HTR-8/SVneo (cell line): ENCODE measurements around the gene SDK1.
A peak's percentile ranks its signal among the peaks of the same experiment; 100 is the strongest.

Experiments used
- DNase-seq: peaks from one replicate; pipeline ENCODE4 v3.0.0; 2011; ENCODE audit warnings: low spot score, mixed read lengths; ENCODE audit not compliant: insufficient read length
- FAIRE-seq: peaks from 2 replicates; lab custom pipeline; 2011; peaks lifted over from hg19 to GRCh38; lab: Jason Lieb, UNC

SDK1 gene

DNA sequence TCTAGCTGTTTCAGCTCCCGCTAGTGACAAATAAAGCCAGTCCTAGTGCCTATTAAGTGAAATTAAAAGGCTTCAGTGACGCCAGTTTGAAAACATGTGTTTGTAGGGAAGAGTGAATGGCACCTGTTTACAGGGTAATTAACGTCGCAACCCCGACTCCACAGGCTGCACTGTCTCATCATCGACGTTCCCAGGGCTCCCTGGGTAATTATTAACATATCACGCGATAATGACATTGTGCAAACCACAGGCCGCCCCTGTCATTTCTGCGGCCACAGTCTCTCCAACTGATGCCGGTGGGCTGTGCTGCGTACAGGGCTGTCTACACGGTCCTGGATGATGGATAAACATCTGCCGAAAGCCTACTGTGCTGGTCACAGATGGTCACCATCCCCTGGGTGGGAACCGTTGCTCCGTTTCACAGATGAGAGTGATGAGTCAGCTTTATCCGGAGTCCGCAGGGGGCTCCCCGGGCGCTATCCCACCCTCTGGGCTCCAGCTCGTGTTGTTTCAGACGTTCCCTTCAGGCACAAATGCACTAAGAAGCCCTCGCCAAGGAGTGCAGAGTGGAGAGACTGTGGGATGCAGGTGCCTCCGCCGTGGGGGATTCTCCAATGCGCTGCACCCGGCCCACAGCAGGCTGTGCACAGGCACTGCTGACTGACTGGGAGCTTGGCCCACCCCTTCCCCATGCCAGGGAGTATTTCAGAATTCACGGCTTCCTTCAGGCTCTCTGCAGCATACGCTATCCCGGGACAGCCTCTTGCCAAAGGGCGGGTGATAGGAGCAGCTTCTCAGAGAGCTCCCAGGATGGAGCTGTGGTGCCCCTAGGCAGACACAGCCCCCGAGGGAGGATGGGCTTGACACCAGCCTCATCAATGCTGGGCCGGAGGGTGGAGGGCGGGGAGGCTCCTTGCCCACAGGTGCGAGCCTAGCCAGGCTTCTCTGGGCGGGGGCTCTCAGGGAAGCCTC is 889.2 kb downstream of the SDK1 start:
- DNase-seq (no peak), FAIRE-seq (no peak)

DNA sequence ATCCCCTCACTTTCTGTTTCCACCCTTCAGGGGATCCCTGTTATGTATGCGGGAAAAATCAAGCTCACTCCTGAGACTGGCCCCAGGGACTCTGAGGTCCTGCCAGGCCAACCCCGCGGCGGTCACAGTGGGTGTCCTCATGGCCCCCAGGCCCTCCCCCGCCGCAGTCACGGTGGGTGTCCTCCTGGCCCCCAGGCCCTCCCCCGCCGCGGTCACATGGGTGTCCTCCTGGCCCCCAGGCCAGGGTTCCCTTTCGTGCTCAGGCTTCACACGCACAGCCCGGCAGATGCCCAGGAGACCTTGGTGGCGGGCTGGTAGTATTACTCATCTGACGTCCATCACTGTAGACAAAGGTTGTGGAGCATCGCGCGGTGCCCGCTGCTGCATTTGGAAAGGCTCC is 890.0 kb downstream of the SDK1 start:
- no peak for FAIRE-seq
- DNase-seq, result no peak

DNA sequence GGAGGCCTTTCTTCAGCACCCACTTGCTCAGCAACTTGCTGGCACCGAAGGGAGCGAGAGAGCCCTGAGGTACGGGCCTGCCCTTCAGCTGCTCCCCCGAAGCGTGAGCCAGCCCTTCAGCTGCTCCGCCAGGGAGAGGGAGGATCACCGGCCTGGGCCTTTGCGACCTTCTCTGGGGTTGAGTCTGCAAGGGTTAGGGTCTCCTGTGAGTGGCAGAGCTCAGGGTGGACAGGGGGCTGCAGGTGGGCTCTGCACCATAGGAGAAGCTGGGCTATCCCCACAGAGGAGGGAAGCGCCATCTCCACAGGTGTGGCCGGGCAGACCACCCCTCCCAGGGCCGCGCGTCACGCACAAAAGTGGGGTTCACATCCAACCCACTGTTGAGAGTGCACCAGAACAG is 890.5 kb downstream of the SDK1 start:
- no peak for FAIRE-seq
- DNase-seq, result no peak

DNA sequence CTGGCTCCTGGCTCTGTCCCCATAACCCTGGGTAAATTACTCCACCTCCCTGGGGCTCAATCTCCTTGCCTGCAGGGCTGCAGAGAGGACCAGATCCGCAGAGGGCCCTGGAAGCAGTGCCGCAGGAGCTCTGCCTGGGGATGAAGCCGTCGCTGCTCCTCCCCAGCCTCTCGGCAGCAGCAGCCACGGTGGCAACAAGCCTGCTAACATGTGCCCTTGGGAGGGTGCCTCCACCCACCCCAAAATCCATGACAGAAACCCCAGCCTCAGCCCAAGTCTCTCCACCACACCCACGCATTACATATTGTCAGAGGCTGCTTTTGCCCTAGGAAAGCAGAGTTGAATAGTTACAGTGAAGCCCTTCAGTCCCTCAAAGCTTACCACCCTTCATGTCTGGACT is 894.6 kb downstream of the SDK1 start:
- FAIRE-seq (no peak), DNase-seq (no peak)

- no peak for DNase-seq
- peak; percentile 44 for FAIRE-seq
Observed at GRCh38 chr7:4196121-4196819, 895.2 kb downstream of the SDK1 start.

GRCh38 chr7:4198301-4198700 is 897.2 kb downstream of the SDK1 start:
- FAIRE-seq, result no peak

GRCh38 chr7:4200546-4201094 is 899.6 kb downstream of the SDK1 start:
- no peak for FAIRE-seq
- DNase-seq, result no peak

More at GRCh38 chr7:4198301-4198700, 897.2 kb downstream of the SDK1 start:
- DNase-seq, result no peak

DNA sequence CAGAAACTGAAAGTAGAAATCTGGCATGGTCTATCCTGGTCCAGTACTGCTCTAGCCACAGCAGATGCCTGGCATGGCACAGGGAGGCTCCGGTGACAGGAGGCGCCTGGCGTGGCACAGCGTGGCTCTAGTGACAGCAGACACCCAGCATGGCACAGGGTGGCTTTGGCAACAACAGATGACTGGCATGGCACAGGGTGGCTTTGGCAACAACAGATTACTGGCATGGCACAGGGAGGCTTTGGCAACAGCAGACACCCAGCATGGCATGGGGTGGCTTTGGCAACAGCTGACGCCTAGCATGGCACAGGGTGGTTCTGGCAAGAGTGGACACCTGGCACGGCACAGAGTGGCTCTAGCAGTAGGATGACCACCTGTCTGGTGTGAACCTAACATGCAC is 900.5 kb downstream of the SDK1 start:
- FAIRE-seq, result no peak

DNA sequence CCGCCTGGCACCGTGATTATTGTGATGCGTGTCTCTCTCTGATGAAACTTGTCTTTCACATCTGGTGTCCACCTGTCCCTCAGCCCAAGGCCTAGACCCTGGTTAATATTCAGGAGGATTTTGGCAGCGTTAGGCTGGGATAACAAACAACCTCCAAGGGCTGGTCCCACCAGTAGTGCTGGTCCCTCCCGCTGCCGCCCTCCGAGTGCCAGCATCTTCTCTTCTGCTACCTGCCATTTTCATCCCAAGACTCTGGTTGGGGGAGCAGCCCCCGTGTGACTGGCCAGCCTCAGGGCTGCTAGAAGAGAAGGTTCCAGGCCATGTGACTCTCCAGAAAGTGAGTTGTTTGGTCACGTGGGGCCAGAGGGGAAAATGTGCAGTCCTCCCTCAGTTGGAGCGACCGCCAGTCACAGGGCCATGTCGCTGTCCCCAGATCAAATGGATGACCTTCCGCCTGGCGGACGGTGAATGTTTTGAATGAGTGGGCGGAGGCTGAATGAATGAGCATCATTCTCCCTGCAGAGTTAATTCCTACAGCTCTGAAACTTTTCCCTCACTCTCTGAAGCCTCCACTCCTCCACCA is 901.2 kb downstream of the SDK1 start:
- no peak for FAIRE-seq

More for the DNA sequence above, 900.5 kb downstream of the SDK1 start:
- no peak for DNase-seq

GRCh38 chr7:4202954-4203353 is 901.9 kb downstream of the SDK1 start:
- FAIRE-seq (no peak), DNase-seq (no peak)

More for the DNA sequence above, 901.2 kb downstream of the SDK1 start:
- no peak for DNase-seq

DNA sequence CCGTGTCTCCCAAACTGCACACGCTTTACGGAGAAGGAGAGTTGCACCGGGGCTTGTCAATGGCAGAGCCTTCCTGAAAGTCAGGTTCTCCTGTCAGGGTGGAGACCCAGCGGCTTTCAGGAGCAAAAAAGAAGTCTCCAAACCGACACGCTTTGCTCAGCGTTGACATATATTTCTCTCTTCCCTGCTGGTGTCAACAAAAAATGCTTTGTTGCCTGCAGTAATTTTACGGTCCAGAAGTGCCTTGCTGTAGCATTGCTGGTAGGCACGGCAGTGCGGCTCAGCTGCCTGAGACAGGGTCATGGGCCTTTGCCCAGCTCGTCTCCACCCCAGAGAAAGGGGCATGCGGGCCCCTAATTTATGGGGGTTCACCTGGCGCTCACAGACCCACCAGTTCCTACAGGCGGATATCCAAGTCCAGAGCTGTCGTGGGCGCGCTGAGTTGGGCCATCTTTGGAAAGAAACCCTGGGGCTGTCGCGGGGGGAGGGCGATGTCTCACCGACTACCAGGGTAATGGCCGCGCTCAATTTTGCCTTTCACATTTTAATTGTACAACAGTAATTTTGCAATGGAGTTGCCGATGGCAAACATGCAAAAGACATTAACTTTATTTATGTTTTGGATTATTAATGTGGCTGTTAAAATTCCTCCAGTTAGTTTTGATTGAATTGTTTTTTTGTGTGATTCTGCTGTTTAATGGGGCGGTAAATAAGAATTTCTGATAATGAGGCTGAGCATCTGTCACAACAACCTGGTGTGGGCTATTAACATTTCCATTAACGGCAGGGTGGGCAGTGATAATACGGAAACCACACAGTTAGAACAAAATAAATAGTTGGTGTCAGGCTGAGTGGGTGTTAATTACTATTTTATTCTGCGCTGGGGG is 902.8 kb downstream of the SDK1 start:
- FAIRE-seq (peak; percentile 13), DNase-seq (no peak)

DNA sequence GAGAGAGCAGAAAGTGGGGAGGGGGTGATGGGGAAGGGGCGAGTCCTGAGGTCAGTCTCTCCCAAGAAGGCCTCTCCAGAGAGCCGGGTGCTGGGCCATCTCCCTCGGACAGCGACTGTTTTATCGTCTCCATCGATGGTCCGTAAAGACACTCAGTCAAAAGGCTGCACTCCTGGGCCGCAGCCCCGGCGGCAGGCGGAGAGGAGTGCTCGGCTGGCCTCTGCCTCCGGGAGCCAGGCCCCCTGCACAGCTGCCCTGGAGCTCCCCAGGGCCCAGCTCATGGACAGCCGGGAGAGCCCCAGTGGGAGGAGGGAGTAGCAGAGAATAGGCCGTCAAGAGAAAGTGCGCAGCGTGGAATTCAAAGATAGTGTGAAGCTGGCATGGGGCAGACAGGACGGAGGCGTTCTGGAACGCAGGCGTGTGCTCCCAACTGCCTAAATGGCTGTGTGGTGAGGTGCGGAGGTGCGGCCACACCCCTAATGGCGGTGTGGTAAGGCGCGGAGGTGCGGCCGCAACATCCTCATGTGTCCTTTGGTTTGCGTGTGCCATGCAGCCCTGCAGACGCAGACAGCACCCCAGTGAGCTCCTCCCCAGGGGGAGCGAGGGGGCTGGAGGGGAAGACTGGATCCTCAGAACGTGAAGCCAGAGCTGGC is 903.6 kb downstream of the SDK1 start:
- no peak for DNase-seq
- no peak for FAIRE-seq

DNA sequence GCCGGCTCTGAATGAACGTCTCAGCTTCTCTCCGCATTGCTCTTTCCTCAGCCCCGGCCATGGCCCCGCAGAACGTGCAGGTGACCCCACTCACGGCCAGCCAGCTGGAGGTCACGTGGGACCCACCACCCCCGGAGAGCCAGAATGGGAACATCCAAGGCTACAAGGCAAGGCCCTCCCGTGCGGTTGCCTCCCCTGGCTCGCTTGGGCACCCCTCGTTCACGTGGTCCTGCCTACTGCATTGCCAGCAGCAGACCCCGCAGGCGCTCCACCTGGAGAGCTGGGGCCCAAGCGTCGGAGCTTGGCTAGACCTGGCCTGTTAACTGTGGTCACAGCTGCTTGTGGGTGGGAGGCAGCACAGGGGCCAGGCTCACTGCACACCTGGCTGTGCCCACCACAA is 904.8 kb downstream of the SDK1 start:
- DNase-seq, result no peak
- FAIRE-seq, result no peak

GRCh38 chr7:4207011-4207410 is 906.0 kb downstream of the SDK1 start:
- DNase-seq (no peak), FAIRE-seq (no peak)

DNA sequence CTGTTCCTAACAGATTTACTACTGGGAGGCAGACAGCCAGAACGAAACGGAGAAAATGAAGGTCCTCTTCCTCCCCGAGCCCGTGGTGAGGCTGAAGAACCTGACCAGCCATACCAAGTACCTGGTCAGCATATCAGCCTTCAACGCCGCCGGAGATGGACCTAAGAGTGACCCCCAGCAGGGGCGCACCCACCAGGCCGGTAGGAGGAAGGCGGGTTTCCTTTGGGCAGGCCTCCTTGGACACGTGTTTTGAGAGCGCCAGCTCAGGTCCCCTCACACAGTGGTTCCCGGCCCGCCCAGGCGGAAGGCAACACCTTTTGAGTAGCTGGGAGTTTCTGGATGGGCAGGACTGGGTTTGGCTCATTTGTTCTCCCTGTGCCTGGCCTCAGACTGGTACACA is 907.0 kb downstream of the SDK1 start:
- FAIRE-seq, result no peak
- DNase-seq, result no peak

GRCh38 chr7:4208586-4208985 is 907.5 kb downstream of the SDK1 start:
- FAIRE-seq (no peak), DNase-seq (no peak)

DNA sequence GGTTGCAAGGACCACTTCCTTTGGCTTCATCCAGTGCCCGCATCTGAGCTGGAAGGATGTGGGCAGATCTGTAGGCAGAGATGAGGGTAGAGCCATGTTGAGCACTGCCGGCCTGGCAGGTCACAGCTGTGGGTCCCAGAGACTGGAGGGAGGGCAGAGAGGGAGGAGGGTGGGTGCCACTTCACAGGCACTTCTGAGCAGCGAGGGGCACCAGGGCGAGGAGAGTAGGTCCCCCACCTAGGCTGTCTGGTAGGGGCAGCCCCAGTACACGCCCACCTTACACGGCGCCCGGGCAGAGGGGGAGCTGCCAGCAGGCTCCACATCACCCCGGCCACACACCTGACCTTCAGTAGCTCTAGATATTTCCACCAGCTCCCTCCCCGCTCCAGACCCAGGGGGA is 908.1 kb downstream of the SDK1 start:
- no peak for DNase-seq
- no peak for FAIRE-seq

GRCh38 chr7:4209966-4210365 is 908.9 kb downstream of the SDK1 start:
- no peak for DNase-seq
- no peak for FAIRE-seq

- DNase-seq (no peak), FAIRE-seq (no peak)
Observed at GRCh38 chr7:4210821-4211220, 909.8 kb downstream of the SDK1 start.
